Body of pancreas (tissue), 4 donors: ENCODE measurements around the gene LYRM4. TPM values are rescaled to one million over a fixed set of nuclear protein-coding genes. Genes with fewer than 3 reads are reported as not detected.

ENCODE experiments used
- ATAC-seq: fragments of 150-250 bp; one replicate; pipeline ENCODE4 v1.9.1; 2016
- DNase-seq, 4 donors: peaks; one replicate each; pipeline ENCODE4 v3.0.0-alpha.2; 2019
- H3K27ac ChIP-seq, 4 donors: fragments of 200-600 bp; sonication (generic); 1 replicate in 3 of 4; 2 replicates in 1 of 4; pipeline versions ENCODE4 v1.5.1 to v1.6.1; 2016 to 2019; ENCODE audit warnings: mild to moderate bottlenecking in 1 of 4, mixed read lengths in 1 of 4, moderate library complexity in 1 of 4
- H3K27me3 ChIP-seq, 2 donors: fragments of 200-600 bp; sonication (generic); one replicate each; pipeline ENCODE4 v1.6.0; 2016; ENCODE audit warnings: mild to moderate bottlenecking in 1 of 2
- H3K36me3 ChIP-seq, 2 donors: fragments of 200-600 bp; sonication (generic); replicated peaks in 1 of 2; 2 replicates each; pipeline ENCODE4 v1.5.1; 2016; ENCODE audit warnings: low read depth in 2 of 2; ENCODE audit not compliant: insufficient read depth in 1 of 2
- H3K4me1 ChIP-seq: fragments of 200-600 bp; sonication (generic); one replicate; pipeline ENCODE4 v1.6.0; 2016
- H3K4me3 ChIP-seq, 2 donors: fragments of 200-600 bp; sonication (generic); 1 replicate in 1 of 2; 2 replicates in 1 of 2; pipeline ENCODE4 v1.5.1; 2016 to 2019
- H3K9me3 ChIP-seq, 3 donors: fragments of 200-600 bp; sonication (generic); 1 replicate in 2 of 3; 2 replicates in 1 of 3; pipeline ENCODE4 v1.5.1; 2016
- POLR2A ChIP-seq, 3 donors: fragments of 450-650 bp; IDR thresholded peaks; one replicate each; pipeline ENCODE4 v1.6.1; 2016; ENCODE audit warnings: antibody characterized with exemption in 3 of 3, mild to moderate bottlenecking in 2 of 3
- WGBS, 2 donors: methylation state at CpG; one replicate each; pipeline ENCODE4 v1.1.5; 2017; 5-methylcytosine and 5-hydroxymethylcytosine counted together
- intact Hi-C: fragments of 100-400 bp; cut with DNase I; formaldehyde crosslinking; loops from one replicate; pipeline ENCODE4 v1.15.1; 2023
- total RNA-seq, 2 donors: library from RNA; depleted of rRNA; stranded (reverse); fragments of >200 nt; gene quantifications; one replicate each; pipeline ENCODE4 v1.1.0, GENCODE V29; 2016
- TF ChIP-seq, protein P1 (sequence below), 7 experiments: fragments of 450-650 bp in 4 of 7; fragments of 200-600 bp in 3 of 7; sonication (generic) in 3 of 7; IDR thresholded peaks; one replicate each; pipeline ENCODE4 v1.5.1; 2016 to 2019; ENCODE audit warnings: antibody characterized with exemption in 7 of 7

Gene LYRM4
- total RNA-seq, 2 donors from 2014 or later = 15.3 to 18.5 TPM

DNA sequence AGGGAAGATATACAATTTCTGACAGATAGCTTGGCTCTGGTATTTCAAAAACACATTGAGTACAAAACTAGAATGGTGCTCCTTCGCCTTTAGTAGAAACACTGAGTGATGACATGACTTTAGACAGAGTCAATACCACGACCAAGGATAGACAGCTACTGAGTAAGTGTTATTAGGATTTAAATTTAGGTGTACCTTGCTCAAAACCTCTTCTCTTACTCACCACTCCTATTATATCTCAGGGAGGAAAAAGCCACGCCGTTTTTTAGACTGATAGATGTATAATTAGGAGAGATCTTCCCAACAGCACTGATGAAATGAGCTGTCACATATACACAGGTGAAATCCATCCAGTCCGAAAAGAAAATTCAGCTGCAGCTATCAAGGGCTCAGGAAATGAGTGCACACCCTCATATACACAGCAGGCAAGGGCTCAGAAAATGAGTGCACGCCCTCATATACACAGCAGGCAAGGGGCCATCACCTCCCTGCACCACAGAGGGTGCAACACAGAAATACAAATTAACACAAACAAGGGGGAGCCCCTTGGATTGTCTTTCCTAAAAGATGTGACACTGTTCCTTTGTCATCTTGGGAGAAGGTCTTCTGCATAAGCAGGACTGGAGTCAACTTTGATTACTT, 53.7 kb downstream of the LYRM4 start:
- no peak for TF ChIP-seq POLR2A (IDR thresholded peaks at IDR 0.05)
- TF ChIP-seq, protein P1, sequence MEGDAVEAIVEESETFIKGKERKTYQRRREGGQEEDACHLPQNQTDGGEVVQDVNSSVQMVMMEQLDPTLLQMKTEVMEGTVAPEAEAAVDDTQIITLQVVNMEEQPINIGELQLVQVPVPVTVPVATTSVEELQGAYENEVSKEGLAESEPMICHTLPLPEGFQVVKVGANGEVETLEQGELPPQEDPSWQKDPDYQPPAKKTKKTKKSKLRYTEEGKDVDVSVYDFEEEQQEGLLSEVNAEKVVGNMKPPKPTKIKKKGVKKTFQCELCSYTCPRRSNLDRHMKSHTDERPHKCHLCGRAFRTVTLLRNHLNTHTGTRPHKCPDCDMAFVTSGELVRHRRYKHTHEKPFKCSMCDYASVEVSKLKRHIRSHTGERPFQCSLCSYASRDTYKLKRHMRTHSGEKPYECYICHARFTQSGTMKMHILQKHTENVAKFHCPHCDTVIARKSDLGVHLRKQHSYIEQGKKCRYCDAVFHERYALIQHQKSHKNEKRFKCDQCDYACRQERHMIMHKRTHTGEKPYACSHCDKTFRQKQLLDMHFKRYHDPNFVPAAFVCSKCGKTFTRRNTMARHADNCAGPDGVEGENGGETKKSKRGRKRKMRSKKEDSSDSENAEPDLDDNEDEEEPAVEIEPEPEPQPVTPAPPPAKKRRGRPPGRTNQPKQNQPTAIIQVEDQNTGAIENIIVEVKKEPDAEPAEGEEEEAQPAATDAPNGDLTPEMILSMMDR (IDR thresholded peaks at IDR 0.05) = no peak
- intact Hi-C loops = no loop called here
- no peaks in the 10 kb centered on the region for H3K36me3 ChIP-seq
- no peaks in the 10 kb centered on the region for H3K27me3 ChIP-seq
- ATAC-seq (no peak), DNase-seq (no peak)
- peaks cover 20% of the 10 kb centered on the region for H3K4me1 ChIP-seq
- H3K27ac ChIP-seq = no peak overlapping the region
- H3K4me3 ChIP-seq = no peak overlapping the region
- H3K9me3 ChIP-seq = no peaks in the 10 kb centered on the region
- WGBS, 2 donors = 89 to 94% methylated on average over 6 of the region's 6 CpGs

DNA sequence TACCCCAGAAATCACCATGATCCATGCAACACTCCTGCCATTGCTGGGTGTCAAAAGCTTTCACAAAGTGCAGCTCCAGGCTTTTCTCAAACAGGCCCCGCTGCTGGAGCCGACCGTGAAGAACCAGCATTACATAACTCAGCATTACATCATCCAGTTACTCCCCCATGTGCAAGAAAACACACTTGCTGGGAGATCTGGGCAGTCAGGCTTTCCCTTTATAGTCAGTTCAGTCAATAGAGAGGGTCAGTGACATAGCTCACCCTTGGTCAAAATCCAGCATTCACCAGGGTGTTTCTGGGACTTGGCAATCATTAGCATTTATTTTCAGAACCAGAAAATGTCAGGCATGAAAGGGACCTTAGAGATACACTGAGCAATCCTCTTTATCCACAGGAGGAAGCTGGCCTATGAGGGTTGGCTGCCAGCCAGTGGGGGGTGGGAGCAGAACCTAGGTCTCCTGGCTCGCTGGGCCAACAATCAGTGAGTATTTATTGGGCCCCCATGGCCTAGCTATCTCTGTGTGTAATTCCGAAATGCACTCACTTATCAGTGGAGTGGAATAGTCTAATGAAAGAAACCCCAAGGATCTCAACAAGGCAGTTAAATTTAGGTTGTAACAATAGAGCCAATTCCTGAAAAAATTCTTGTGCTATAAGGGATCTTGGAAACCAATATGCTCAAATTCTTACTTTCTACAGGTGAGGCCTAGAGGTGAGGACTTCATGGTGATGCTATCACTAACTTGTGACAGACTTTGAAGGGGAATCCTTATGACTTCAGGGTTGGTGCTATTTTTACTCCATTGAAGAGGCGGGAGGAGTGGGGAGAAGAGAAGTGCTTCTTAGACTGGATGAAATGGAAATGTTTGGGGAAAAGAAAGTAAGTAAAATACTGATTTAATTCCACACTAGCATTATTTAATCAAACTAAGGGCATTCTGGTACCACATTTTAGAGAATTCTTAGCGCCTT, 54.6 kb downstream of the LYRM4 start:
- WGBS, 2 donors = 33 to 41% methylated on average over 7 of the region's 7 CpGs
- peak overlapping the region; percentile 8 to 73 (median 46) for H3K27ac ChIP-seq
- H3K9me3 ChIP-seq = no peaks in the 10 kb centered on the region
- no peak overlapping the region for H3K4me3 ChIP-seq
- no peak for TF ChIP-seq POLR2A (IDR thresholded peaks at IDR 0.05)
- TF ChIP-seq, protein P1 (IDR thresholded peaks at IDR 0.05) = no peak
- ATAC-seq (peak; percentile 95), DNase-seq (peak; percentile 61 to 76 (median 73))
- intact Hi-C loops = no loop called here
- H3K4me1 ChIP-seq = peaks cover 20% of the 10 kb centered on the region
- no peaks in the 10 kb centered on the region for H3K27me3 ChIP-seq
- no peaks in the 10 kb centered on the region for H3K36me3 ChIP-seq

DNA sequence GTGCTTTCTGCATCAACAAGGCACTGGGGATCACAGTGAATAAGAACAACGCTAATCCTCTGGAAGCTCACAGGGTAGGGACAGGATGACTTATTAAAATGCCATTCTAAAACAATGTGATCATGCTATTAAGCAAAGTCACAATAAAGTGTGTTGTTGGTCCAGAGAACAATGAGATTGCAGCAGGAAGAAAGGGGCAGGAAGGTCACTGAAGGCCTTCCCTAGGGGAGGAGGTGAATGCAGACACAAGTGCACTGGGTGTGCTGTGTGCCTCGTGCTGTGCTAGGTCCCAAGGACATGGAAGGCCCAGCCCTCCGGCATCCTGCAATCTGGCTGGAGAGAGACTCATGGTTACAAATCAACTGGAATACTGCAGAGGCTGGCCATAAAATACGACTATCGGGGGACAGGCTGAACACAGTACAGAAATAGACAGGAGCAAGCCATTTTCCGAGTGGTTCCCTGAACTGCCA, 55.7 kb downstream of the LYRM4 start:
- Histone ChIP-seq H3K9me3 (no peaks in the 10 kb centered on the region), H3K4me1 (peaks cover 20% of the 10 kb centered on the region), H3K27ac (peak overlapping the region in 3 of 4 donors; percentile 24 to 73 (median 53)), H3K27me3 (no peaks in the 10 kb centered on the region), H3K36me3 (no peaks in the 10 kb centered on the region), H3K4me3 (no peak overlapping the region)
- intact Hi-C loops = no loop called here
- no peak for TF ChIP-seq POLR2A (IDR thresholded peaks at IDR 0.05)
- TF ChIP-seq, protein P1 (IDR thresholded peaks at IDR 0.05) = no peak
- 69 to 80% methylated on average over 6 of the region's 6 CpGs for WGBS, 2 donors
- DNase-seq = no peak
- no peak for ATAC-seq

DNA sequence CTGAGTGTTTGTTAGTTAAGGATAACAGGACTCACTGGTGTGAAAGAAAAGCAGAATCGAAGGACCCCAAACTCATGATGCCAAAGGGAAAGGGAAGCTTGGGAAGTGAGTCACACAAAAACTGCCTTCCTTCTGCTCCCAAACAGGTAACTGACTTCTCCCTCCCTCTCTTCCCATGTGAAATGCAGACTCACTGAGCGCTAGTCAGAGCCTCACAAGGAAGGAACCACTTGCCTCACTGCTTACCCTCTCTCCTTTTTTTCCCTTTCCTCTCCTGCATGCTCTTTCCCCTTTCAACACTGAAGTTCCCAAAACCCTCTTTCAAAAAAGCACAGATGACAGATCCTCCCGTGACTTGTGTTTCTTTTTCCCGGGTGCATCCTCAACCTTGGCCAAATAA, 56.4 kb downstream of the LYRM4 start:
- intact Hi-C loops = no loop called here
- DNase-seq (no peak), ATAC-seq (no peak)
- Histone ChIP-seq H3K4me1 (peaks cover 20% of the 10 kb centered on the region), H3K9me3 (no peaks in the 10 kb centered on the region), H3K27me3 (no peaks in the 10 kb centered on the region), H3K4me3 (no peak overlapping the region), H3K36me3 (no peaks in the 10 kb centered on the region), H3K27ac (no peak overlapping the region)
- no peak for TF ChIP-seq POLR2A (IDR thresholded peaks at IDR 0.05)
- TF ChIP-seq, protein P1 (IDR thresholded peaks at IDR 0.05) = no peak
- WGBS, 2 donors = 90 to 94% methylated on average over 4 of the region's 4 CpGs
